HEK293 (cell line): ENCODE measurements around the gene LRRC7.

Source experiments
- ATF2 ChIP-seq: fragments of 450-650 bp; formaldehyde crosslinking; IDR thresholded peaks from 2 replicates; pipeline ENCODE4 v1.5.1; 2016; ENCODE audit warnings: missing biosample characterization, missing genetic modification characterization, low read depth
- BCL11A ChIP-seq: fragments of 450-650 bp; formaldehyde crosslinking; IDR thresholded peaks from 2 replicates; pipeline ENCODE4 v1.5.1; 2016; ENCODE audit warnings: low read depth, missing biosample characterization, missing genetic modification characterization
- CTCF ChIP-seq: fragments of 450-650 bp; formaldehyde crosslinking; IDR thresholded peaks from 2 replicates; pipeline ENCODE4 v1.5.1; 2016; ENCODE audit warnings: missing biosample characterization, missing genetic modification characterization
- MZF1 ChIP-seq: fragments of 450-650 bp; formaldehyde crosslinking; IDR thresholded peaks from 2 replicates; pipeline ENCODE4 v1.5.1; 2017; ENCODE audit warnings: missing biosample characterization, missing genetic modification characterization, borderline replicate concordance
- REST ChIP-seq: fragments of 450-650 bp; formaldehyde crosslinking; IDR thresholded peaks from 2 replicates; pipeline ENCODE4 v1.5.1; 2016; ENCODE audit warnings: missing biosample characterization, missing genetic modification characterization
- SALL2 ChIP-seq: fragments of 450-650 bp; formaldehyde crosslinking; IDR thresholded peaks from 2 replicates; pipeline ENCODE4 v1.5.0; 2017; ENCODE audit warnings: missing biosample characterization, mild to moderate bottlenecking, missing genetic modification characterization, borderline replicate concordance
- SP2 ChIP-seq: fragments of 450-650 bp; formaldehyde crosslinking; IDR thresholded peaks from 2 replicates; pipeline ENCODE4 v1.5.1; 2016; ENCODE audit warnings: missing biosample characterization, missing genetic modification characterization
- TCF7L2 ChIP-seq: IDR thresholded peaks from 2 replicates; pipeline ENCODE4 v1.6.1; 2011; ENCODE audit warnings: low read depth, mild to moderate bottlenecking, inconsistent platforms, low read length, moderate library complexity, borderline replicate concordance
- YY1 ChIP-seq: fragments of 450-650 bp; formaldehyde crosslinking; IDR thresholded peaks from 2 replicates; pipeline ENCODE4 v1.5.1; 2018; ENCODE audit warnings: missing biosample characterization, missing genetic modification characterization
- ZBTB17 ChIP-seq: fragments of 450-650 bp; formaldehyde crosslinking; IDR thresholded peaks from 2 replicates; pipeline ENCODE4 v1.5.1; 2016; ENCODE audit warnings: missing biosample characterization, missing genetic modification characterization
- ZFP37 ChIP-seq: fragments of 450-650 bp; formaldehyde crosslinking; IDR thresholded peaks from 2 replicates; pipeline ENCODE4 v1.5.1; 2016; ENCODE audit warnings: missing biosample characterization, missing genetic modification characterization
- ZNF146 ChIP-seq: fragments of 450-650 bp; formaldehyde crosslinking; IDR thresholded peaks from 2 replicates; pipeline ENCODE4 v1.5.1; 2016; ENCODE audit warnings: missing biosample characterization, missing genetic modification characterization
- ZNF473 ChIP-seq: fragments of 450-650 bp; formaldehyde crosslinking; IDR thresholded peaks from 2 replicates; pipeline ENCODE4 v1.5.1; 2017; ENCODE audit warnings: missing biosample characterization, missing genetic modification characterization

GRCh38 chr1:69754521-69754920, 186.8 kb downstream of the LRRC7 start:
- TF ChIP-seq ATF2 (tag by site-specific recombination), result no peak
- no peak for TF ChIP-seq SALL2 (tag by site-specific recombination)
- no peak for TF ChIP-seq ZFP37 (tag by site-specific recombination)
- TF ChIP-seq ZNF146 (tag by site-specific recombination), result no peak
- TF ChIP-seq ZBTB17 (tag by site-specific recombination), result no peak
- no peak for TF ChIP-seq YY1 (tag by site-specific recombination)
- TF ChIP-seq TCF7L2, result no peak
- TF ChIP-seq CTCF (tag by site-specific recombination), result no peak
- TF ChIP-seq REST, result no peak
- TF ChIP-seq MZF1, result no peak
- no peak for TF ChIP-seq BCL11A
- TF ChIP-seq SP2, result no peak
- TF ChIP-seq ZNF473 (tag by site-specific recombination), result no peak
